Effector CD4-positive, alpha-beta T cell (primary cell): ENCODE measurements around the gene TRIM28.
"Not testable (repeated sequence)": the region's sequence is repeated elsewhere in the genome, so short reads cannot be mapped to it uniquely, and the experiment has no call there.

Experiments
- DNase-seq: peaks from one replicate; pipeline ENCODE4 v3.0.0-alpha.2; 2020
- total RNA-seq: gene quantifications from one replicate; lab custom pipeline; 2026; lab: John Stamatoyannopoulos, UW

TRIM28 gene
- 453 reads per million, percentile 97 among the genes with 10 or more reads in this experiment for total RNA-seq

DNA sequence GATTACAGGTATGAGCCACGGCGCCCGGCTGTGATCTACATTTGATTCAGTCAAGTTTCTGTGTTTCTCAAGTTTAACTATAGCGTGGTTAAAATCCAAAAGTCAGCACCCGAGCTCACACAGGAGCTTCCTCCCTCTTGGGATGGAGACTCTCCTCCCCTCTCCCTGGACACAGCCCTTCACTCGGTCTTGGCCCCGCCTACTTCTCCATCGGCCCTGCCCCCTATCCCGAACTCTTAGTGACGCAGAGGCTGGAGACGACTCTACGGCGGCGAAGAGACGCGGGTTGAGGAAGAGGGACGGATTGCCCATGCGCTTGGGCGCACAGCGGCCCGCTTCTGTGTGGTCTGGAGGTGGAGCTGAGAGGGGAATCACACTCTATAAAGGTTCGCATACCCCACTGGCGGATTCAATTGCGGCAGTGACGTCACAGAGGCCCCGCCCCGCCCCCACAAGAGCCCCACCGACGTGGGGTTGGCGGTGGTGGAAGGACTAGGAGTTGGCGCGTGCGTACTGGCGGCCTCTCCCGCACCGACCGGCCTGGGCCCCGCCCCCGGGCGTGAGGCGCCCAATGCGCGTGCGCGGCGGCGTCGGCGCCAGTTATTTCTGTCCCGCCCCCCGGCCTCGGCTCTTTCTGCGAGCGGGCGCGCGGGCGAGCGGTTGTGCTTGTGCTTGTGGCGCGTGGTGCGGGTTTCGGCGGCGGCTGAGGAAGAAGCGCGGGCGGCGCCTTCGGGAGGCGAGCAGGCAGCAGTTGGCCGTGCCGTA is at the start of gene TRIM28:
TSS of gene TRIM28 (plus strand) at position 239 of the 765 bp plus-strand sequence. CDS start 694 bp downstream, outside the sequence.
- DNase-seq, result peak; percentile 100

GRCh38 chr19:58497634-58498170 is 46.2 kb upstream of the TRIM28 start:
- DNase-seq, result no peak

- no peak for DNase-seq
These were observed 45.4 kb upstream of the TRIM28 start for GRCh38 chr19:58498316-58499020.

DNA sequence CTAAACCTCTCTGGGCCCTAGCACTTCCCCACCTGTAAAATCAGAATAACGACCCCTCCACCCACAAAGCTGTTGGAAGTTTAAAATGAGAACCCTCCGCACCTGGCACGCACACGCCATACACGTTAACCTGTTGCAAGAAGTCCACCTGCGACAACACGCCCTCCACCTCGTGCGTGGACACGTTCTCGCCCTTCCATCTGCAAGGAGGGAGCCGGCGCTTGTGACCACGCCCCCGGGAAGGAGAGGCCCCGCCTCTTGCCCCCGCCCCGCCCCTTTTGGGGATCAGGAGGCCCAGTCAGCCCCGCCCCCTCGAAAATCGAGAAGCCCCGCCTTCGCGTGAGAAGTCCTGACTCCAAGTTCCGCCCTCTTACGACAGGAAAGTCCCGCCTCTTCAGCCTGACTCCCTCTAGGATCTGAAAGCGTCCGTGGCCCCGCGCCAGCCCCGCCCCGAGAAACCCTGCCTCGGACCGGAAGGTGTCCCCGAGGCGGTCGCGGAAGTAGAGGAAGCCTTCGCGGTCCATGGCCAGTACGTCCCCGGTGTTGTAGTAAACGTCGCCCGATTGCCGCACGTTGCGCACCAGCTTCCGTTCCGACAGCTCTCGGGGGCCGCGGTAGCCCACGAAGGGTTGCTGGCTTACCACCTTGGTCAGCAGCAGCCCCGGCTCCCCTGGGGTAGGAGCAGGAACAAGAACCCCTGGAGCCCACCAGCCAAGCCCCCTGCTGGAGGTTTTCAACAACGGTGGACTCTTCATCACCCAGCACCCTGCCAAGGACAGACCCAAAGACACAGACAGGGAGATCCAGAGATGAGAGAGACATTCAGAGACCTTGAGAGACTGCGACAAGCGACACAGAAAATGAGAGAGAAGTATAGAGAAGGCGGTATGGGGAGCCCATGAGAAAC is 44.6 kb upstream of the TRIM28 start:
- DNase-seq, result peak; percentile 83

DNA sequence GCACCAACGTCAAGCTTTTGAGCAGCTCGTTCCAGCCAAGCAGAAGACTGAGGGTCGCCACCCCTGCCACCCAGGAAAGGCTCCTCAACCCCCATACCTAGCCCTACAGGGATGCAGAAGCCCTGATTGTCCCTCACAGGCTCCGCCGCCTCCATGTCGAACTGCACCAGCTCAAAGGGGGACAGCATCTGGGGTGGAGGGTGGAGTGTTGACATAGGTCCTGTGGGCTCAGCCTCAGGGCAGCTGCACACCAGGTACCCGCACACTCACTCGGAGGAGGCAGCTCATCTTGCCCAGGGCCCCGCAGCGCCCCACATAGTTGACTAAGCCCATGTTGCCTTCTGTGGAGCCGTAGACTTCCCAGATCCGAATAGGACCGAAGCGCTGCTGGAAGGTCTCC is 43.6 kb upstream of the TRIM28 start:
- no peak for DNase-seq

- not testable (repeated sequence) for DNase-seq
These were observed 36.2 kb upstream of the TRIM28 start for GRCh38 chr19:58507602-58508223.

- DNase-seq, result no peak
These were observed 34.2 kb upstream of the TRIM28 start for GRCh38 chr19:58509731-58510083.

DNA sequence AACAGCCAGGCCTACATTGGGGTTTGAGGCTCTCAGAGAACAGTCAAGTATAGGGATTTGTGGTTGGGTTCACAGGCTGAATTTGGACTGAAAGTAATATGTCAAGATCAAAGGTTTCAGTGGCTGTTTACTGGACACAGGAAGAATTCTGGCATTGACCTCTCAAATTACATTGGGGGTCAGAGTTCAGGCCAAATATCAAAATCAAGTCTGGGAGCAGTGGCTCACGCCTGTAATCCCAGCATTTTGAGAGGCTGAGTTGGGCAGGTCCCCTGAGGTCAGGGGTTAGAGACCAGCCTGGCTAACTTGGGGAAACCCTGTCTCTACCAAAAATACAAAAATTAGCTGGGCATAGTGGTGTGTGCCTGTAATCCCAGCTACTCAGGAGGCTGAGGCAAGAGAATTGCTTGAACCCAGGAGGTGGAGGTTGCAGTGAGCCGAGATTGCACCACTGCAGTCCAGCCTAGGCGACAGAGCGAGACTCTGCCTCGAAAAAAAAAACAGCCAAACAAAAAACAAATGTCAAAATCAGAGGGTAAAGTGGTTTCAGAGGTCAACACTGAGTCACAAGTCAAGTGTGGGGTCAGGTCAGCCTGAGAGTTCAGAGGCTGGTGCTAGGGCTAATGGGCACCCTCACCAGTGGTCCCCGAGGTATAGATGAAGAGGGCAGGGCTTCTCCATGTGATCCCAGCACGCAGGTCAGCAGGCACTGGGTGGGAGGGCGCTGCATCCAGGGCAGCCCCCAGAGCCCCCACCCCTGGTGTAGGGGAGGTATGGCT is 33.6 kb upstream of the TRIM28 start:
- DNase-seq, result no peak

DNA sequence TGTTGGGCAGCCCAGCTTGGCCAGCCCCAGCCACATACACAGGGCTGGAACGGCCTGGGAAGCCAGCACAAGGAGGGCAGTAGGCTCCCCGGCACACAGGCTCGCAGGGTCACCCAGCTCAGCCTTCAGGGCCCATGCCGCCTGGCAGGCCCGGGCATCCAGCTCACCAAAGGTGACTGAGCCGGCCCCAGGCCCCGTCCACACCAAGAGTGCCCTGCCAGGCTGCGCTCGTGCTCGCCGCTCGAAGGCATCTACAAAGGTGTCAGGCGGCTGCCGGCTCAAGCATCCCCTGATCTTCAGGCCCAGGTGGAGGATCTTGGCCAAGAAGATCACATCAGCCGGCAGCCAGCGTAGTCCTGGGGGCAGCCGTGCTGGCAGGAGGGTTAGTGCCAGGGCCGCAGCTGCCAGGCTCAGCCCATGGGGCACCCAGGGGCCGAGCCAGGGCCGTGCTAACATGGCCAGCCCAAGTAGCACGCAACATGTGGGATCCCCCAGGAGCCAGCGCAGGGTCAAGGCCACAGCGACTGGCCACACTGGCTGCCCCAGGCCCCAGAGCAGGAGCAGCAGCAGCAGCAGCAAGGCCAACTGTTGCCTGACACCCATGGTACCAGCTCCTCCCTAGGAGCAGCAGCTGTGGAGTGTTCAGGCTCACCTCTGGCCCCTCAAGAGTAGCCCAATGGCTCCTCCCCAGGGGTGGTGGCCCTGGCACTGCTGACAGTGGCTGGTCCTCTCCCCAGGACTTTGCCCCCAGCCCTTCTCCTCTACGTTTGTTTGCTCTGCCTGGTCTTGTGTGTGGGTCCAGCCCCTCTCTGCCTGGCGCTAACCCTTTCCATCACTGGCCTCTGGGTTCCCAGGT is 32.3 kb upstream of the TRIM28 start, which contains the start of gene SLC27A5:
TSS of gene SLC27A5 (minus strand) at position 640 of the 856 bp plus-strand sequence. CDS start at position 603, 37 bp downstream.
- DNase-seq, result no peak

GRCh38 chr19:58513213-58513693 is 30.6 kb upstream of the TRIM28 start:
- DNase-seq, result no peak

- DNase-seq, result peak; percentile 90
These were observed 29.9 kb upstream of the TRIM28 start for GRCh38 chr19:58513694-58514563.

GRCh38 chr19:58514564-58515022 is 29.3 kb upstream of the TRIM28 start:
- DNase-seq, result no peak

DNA sequence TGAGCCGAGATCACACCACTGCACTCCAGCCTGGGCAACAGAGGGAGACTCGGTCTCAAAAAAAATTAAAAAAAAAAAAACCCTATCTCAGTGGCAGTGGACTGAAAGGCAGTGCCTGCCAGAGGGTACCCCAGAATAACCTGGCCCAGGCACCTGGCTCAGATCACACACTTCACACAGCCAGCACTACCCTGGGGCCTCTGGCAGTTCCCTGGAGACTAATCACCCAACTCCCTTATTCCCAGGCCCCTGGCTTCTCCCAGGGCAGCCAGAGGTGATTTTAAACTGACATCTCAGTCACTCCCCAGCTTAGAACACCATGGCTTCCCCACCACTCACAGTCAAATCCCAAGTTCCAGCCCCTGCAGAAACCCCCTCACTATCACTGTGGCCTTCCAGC is 28.6 kb upstream of the TRIM28 start:
- DNase-seq, result no peak

DNA sequence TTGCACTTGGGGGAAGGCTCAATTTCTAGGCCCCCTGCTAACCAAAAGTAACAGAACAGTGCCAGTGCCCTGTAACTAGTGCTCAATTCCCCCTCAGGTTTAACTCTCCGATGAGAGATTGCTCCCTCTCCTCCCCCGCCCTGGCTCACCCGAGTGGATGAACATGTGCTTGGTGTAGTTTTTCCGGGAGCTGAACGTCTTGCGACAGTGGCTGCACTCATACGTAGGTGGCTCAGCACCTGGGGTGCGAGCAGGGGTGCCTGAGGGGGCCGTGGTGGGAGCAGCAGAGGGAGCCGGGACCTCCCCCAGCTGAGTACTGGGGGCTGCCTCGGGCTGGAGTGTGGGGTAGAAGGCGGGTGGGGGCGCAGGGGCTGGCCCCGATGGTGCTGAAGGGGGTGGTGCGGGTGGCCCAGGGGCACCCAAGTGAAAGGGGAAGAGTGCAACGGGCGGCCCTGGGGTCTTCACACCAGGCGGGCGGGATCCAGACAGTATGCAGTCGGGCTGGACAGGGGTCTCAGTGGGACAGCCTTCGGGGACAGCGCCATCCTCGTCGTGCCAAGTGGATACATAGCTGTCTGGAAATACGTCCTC is 27.5 kb upstream of the TRIM28 start:
- no peak for DNase-seq

- no peak for DNase-seq
These were observed 26.7 kb upstream of the TRIM28 start for GRCh38 chr19:58516964-58517833.

GRCh38 chr19:58518256-58519086 is 25.4 kb upstream of the TRIM28 start:
- no peak for DNase-seq

GRCh38 chr19:58519087-58519354 is 24.8 kb upstream of the TRIM28 start:
- peak; percentile 47 for DNase-seq
